ENCODE measurements around the gene GPR162. TPM values are rescaled to one million over a fixed set of nuclear protein-coding genes. Genes with fewer than 3 reads are reported as not detected.

GPR162 gene
- total RNA-seq, 2 experiments from 2014 or later: not detected

GRCh38 chr12:6852651-6853354, 31.2 kb downstream of the GPR162 start:
- Histone ChIP-seq H3K79me2 (ENCODE audit: insufficient read depth, low read depth, low read length) (peaks cover 47% of the 10 kb centered on the region), H4K20me1 (ENCODE audit: insufficient read depth, low read length) (peaks cover 6% of the 10 kb centered on the region), H3K27ac (ENCODE audit: low read depth, low read length, poor library complexity, severe bottlenecking) (peak overlapping the region; percentile 30), H3K9me3 (ENCODE audit: low read length) (no peaks in the 10 kb centered on the region), H3K9me2 (ENCODE audit: insufficient read depth, low read length) (no peaks in the 10 kb centered on the region), H3K4me3 (ENCODE audit: low read depth, low read length, poor library complexity, severe bottlenecking) (peak overlapping the region; percentile 93), H3K4me1 (ENCODE audit: insufficient read depth, low read length, poor library complexity, severe bottlenecking) (peaks cover 35% of the 10 kb centered on the region), H3K4me2 (ENCODE audit: low read length) (peak overlapping the region; percentile 99), H3K36me3 (ENCODE audit: insufficient read depth, low read length) (peaks cover 67% of the 10 kb centered on the region), H2AFZ (ENCODE audit: low read length) (no peak overlapping the region)
- no TSS peak for BruUV-seq (replicated peaks)
- TF ChIP-seq, protein P1, sequence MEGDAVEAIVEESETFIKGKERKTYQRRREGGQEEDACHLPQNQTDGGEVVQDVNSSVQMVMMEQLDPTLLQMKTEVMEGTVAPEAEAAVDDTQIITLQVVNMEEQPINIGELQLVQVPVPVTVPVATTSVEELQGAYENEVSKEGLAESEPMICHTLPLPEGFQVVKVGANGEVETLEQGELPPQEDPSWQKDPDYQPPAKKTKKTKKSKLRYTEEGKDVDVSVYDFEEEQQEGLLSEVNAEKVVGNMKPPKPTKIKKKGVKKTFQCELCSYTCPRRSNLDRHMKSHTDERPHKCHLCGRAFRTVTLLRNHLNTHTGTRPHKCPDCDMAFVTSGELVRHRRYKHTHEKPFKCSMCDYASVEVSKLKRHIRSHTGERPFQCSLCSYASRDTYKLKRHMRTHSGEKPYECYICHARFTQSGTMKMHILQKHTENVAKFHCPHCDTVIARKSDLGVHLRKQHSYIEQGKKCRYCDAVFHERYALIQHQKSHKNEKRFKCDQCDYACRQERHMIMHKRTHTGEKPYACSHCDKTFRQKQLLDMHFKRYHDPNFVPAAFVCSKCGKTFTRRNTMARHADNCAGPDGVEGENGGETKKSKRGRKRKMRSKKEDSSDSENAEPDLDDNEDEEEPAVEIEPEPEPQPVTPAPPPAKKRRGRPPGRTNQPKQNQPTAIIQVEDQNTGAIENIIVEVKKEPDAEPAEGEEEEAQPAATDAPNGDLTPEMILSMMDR (conservative IDR thresholded peaks at IDR 0.05; ENCODE audit: low read length): no peak
- no peak for TF ChIP-seq EZH2phosphoT487 (IDR thresholded peaks at IDR 0.05; ENCODE audit: borderline replicate concordance, low read depth, low read length)
- peak; percentile 52 for DNase-seq (ENCODE audit: low spot score)
- ChIA-PET POLR2A (interaction anchor here (0.6 to 6.0 kb wide), 20 partner anchors 9 to 319 kb away, joined by 3 to 101 read pairs (median 4); partner anchors contain the start of genes COPS7A, ENO2, GAPDH and GNB3), CTCF (ENCODE audit: unreplicated experiment) (interaction anchor here (0.9 to 2.8 kb wide), 4 partner anchors 11 to 107 kb away, joined by 4 to 14 read pairs (median 6); partner anchors contain the start of genes GNB3 and TPI1)
- intact Hi-C loops (cut with micrococcal nuclease; ENCODE audit: unreplicated experiment): loop anchor here (1.0 to 5.0 kb wide), 3 partner anchors 14 to 119 kb away; partner anchors contain the start of genes EMG1, PHB2, SPSB2 and TPI1

DNA sequence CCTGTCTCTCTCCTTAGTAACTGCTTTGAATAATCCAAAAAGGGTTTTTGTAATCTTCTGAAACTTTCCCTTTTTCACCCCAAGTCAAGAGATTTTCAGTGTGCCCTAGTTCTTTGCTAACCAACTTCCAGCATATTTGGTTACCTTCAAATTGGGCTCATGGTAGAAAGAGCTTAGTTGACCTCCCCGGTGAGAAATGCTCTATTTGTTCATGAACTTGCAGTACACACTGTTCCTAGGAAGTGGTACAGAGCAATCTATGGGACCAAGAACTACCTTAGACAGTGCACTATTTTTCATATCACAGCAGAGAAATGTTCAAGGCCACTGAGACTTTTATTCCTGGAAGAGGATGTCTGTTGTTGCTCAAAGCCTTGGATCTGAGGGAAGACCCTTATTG, 32.0 kb downstream of the GPR162 start:
- Histone ChIP-seq H3K27ac (ENCODE audit: low read depth, low read length, poor library complexity, severe bottlenecking) (no peak overlapping the region), H3K9me2 (ENCODE audit: insufficient read depth, low read length) (no peaks in the 10 kb centered on the region), H3K36me3 (ENCODE audit: insufficient read depth, low read length) (peaks cover 67% of the 10 kb centered on the region), H3K9me3 (ENCODE audit: low read length) (no peaks in the 10 kb centered on the region), H3K79me2 (ENCODE audit: insufficient read depth, low read depth, low read length) (peaks cover 47% of the 10 kb centered on the region), H4K20me1 (ENCODE audit: insufficient read depth, low read length) (peaks cover 6% of the 10 kb centered on the region), H3K4me2 (ENCODE audit: low read length) (peak overlapping the region; percentile 99), H2AFZ (ENCODE audit: low read length) (no peak overlapping the region), H3K4me3 (ENCODE audit: low read depth, low read length, poor library complexity, severe bottlenecking) (peak overlapping the region; percentile 93), H3K4me1 (ENCODE audit: insufficient read depth, low read length, poor library complexity, severe bottlenecking) (peaks cover 31% of the 10 kb centered on the region)
- intact Hi-C loops (cut with micrococcal nuclease; ENCODE audit: unreplicated experiment): loop anchor here (5.0 kb wide), 1 partner anchor 119 kb away; the partner anchor contains the start of genes EMG1 and PHB2
- TF ChIP-seq EZH2phosphoT487 (IDR thresholded peaks at IDR 0.05; ENCODE audit: borderline replicate concordance, low read depth, low read length): no peak
- ChIA-PET CTCF (ENCODE audit: unreplicated experiment) (interaction anchor here (1.6 kb wide), 1 partner anchor 14 kb away, joined by 6 read pairs; the partner anchor contains the start of gene TPI1), POLR2A (interaction anchor here (0.6 to 6.0 kb wide), 8 partner anchors 13 to 307 kb away, joined by 3 to 101 read pairs (median 4); partner anchors contain the start of genes COPS7A, GNB3, MLF2 and TPI1)
- no TSS peak for BruUV-seq (replicated peaks)
- no peak for DNase-seq (ENCODE audit: low spot score)

DNA sequence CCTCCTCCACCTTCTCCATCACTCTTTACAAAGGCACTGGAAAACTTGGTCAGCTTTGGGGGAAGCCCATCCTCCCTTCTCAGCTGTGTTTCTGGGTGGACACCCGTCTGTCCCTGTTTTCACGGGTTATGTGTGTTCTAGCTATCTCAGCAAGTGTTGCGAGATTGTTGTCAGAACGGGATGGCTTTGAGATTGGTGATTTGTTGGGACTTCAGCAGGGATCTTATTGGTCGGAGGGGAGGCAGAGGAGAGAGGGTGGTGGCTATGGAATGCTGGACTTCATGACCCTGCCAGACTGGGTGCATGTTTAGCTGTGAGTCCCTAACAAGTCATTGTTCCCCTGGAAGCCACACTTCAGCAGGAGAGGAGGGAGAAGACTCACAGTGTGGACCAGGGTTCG, 32.4 kb downstream of the GPR162 start:
- no peak overlapping the region for H3K27ac ChIP-seq (ENCODE audit: low read depth, low read length, poor library complexity, severe bottlenecking)
- H3K9me3 ChIP-seq (ENCODE audit: low read length): no peaks in the 10 kb centered on the region
- H3K4me3 ChIP-seq (ENCODE audit: low read depth, low read length, poor library complexity, severe bottlenecking): no peak overlapping the region
- CTCF ChIA-PET (ENCODE audit: unreplicated experiment): no interaction called here
- no peak overlapping the region for H2AFZ ChIP-seq (ENCODE audit: low read length)
- POLR2A ChIA-PET: interaction anchor here (0.6 to 6.0 kb wide), 3 partner anchors 13 to 130 kb away, joined by 4 to 101 read pairs (median 60); partner anchors contain the start of genes COPS7A, GNB3 and TPI1
- peaks cover 45% of the 10 kb centered on the region for H3K79me2 ChIP-seq (ENCODE audit: insufficient read depth, low read depth, low read length)
- intact Hi-C loops (cut with micrococcal nuclease; ENCODE audit: unreplicated experiment): loop anchor here (5.0 kb wide), 1 partner anchor 118 kb away; the partner anchor contains the start of genes EMG1 and PHB2
- BruUV-seq (replicated peaks): no TSS peak
- peak overlapping the region; percentile 99 for H3K4me2 ChIP-seq (ENCODE audit: low read length)
- H3K4me1 ChIP-seq (ENCODE audit: insufficient read depth, low read length, poor library complexity, severe bottlenecking): peaks cover 26% of the 10 kb centered on the region
- no peaks in the 10 kb centered on the region for H3K9me2 ChIP-seq (ENCODE audit: insufficient read depth, low read length)
- peaks cover 6% of the 10 kb centered on the region for H4K20me1 ChIP-seq (ENCODE audit: insufficient read depth, low read length)
- H3K36me3 ChIP-seq (ENCODE audit: insufficient read depth, low read length): peaks cover 67% of the 10 kb centered on the region
- TF ChIP-seq, protein P1 (conservative IDR thresholded peaks at IDR 0.05; ENCODE audit: low read length): no peak
- no peak for DNase-seq (ENCODE audit: low spot score)
